ENCODE results near the gene SEMA4D.

Gene SEMA4D

GRCh38 chr9:89410022-89410421 lies 87.9 kb downstream of the SEMA4D start:
- in situ Hi-C loops (cut with MboI; ENCODE audit: low sequenced_read_pairs, unreplicated experiment) = loop anchor here (5.0 kb wide), 1 partner anchor 142 kb away; no protein-coding TSS in a partner anchor
- no peak for DNase-seq (ENCODE audit: low spot score)
- TF ChIP-seq CTCF (IDR thresholded peaks at IDR 0.05; ENCODE audit: borderline replicate concordance, control extremely low read depth, extremely low read depth, insufficient read depth, missing control alignments) = no peak

DNA sequence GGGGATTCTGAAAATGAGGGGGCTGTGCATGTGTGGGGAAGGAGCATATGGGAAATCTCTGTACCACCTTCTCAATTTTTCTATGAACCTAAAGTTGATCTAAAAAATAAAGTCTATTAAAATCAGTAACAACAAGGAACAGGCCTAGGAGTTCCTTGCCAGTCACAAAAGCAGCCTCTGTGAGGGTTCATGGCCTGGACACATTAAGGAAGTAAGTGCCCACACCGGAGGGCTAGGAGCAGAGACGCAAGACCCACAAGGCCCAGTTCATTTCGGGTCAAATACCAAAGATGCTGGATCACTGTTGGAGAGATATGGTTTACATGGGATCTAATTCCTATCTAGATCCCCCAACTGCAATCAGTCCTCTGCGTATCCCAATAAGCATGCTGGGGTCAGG lies 88.4 kb downstream of the SEMA4D start:
- in situ Hi-C loops (cut with MboI; ENCODE audit: low sequenced_read_pairs, unreplicated experiment) = no loop called here
- no peak for DNase-seq (ENCODE audit: low spot score)
- TF ChIP-seq CTCF (IDR thresholded peaks at IDR 0.05; ENCODE audit: borderline replicate concordance, control extremely low read depth, extremely low read depth, insufficient read depth, missing control alignments) = no peak

- DNase-seq (ENCODE audit: low spot score) = no peak
- in situ Hi-C loops (cut with MboI; ENCODE audit: low sequenced_read_pairs, unreplicated experiment) = no loop called here
- TF ChIP-seq CTCF (IDR thresholded peaks at IDR 0.05; ENCODE audit: borderline replicate concordance, control extremely low read depth, extremely low read depth, insufficient read depth, missing control alignments) = no peak
Observed at GRCh38 chr9:89408628-89409101, 89.2 kb downstream of the SEMA4D start.

DNA sequence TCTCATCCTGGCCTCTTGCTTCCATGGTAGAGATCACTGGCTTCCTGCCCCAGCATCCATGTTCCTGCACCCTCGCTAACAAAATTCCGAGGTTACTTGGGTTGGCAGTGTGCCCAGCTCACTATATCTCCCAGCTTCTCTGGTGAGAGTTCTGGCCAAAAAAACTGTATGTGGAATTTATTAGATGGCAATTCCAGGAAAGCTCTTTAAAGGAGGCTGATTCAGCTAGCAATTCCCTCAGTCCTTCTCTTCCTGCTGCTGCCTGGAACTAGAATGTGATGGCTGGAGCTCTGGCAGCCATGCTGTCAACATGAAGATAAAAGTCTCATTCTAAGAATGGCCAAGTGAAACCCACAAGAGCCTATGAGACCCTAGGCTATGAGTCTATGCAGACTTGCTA lies 90.8 kb downstream of the SEMA4D start:
- no peak for DNase-seq (ENCODE audit: low spot score)
- in situ Hi-C loops (cut with MboI; ENCODE audit: low sequenced_read_pairs, unreplicated experiment) = no loop called here
- TF ChIP-seq CTCF (IDR thresholded peaks at IDR 0.05; ENCODE audit: borderline replicate concordance, control extremely low read depth, extremely low read depth, insufficient read depth, missing control alignments) = no peak

DNA sequence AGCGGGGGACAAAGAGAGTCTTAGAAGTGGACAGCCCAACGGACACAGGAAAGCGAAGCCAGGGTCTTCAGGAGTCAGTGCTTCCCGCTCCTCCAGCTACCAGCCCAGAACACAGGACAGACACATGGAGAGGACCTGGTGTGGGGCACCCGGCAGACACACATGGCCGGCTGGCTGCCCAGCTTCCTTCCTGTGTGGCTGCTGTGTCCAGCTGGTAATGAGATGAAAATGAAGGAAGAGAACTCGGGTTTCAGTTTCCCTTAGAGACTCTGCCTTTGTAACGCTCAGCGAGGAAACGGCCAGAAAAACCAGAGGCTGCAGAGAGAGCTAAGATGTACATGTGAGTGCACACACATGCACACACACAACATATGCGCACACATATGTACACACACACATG lies 92.1 kb downstream of the SEMA4D start:
- TF ChIP-seq CTCF (IDR thresholded peaks at IDR 0.05; ENCODE audit: borderline replicate concordance, control extremely low read depth, extremely low read depth, insufficient read depth, missing control alignments) = no peak
- peak; percentile 80 for DNase-seq (ENCODE audit: low spot score)
- in situ Hi-C loops (cut with MboI; ENCODE audit: low sequenced_read_pairs, unreplicated experiment) = no loop called here

GRCh38 chr9:89404074-89404473 lies 93.8 kb downstream of the SEMA4D start:
- DNase-seq (ENCODE audit: low spot score) = no peak
- in situ Hi-C loops (cut with MboI; ENCODE audit: low sequenced_read_pairs, unreplicated experiment) = no loop called here
- no peak for TF ChIP-seq CTCF (IDR thresholded peaks at IDR 0.05; ENCODE audit: borderline replicate concordance, control extremely low read depth, extremely low read depth, insufficient read depth, missing control alignments)
